NCI-H748 (cell line): ENCODE results near the gene ZNF829.
A peak's percentile ranks its signal among the peaks of the same experiment; 100 is the strongest.

Experiments used
- DNase-seq: peaks from one replicate; lab custom pipeline; 2025; ENCODE audit not compliant: unreplicated experiment; lab: John Stamatoyannopoulos, UW

The ZNF829 gene

GRCh38 chr19:36915992-36916830, at the start of gene ZNF829, which contains the start of gene ZNF568:
ZNF829 (minus strand) TSS chr19:36916291; CDS start chr19:36915167, 1,124 bp downstream.
ZNF568 (plus strand) TSS chr19:36916332; CDS start chr19:36922771, 6,439 bp downstream.
- peak; percentile 94 for DNase-seq

GRCh38 chr19:36963280-36963679, 47.2 kb upstream of the ZNF829 start:
- DNase-seq = peak; percentile 90

DNA sequence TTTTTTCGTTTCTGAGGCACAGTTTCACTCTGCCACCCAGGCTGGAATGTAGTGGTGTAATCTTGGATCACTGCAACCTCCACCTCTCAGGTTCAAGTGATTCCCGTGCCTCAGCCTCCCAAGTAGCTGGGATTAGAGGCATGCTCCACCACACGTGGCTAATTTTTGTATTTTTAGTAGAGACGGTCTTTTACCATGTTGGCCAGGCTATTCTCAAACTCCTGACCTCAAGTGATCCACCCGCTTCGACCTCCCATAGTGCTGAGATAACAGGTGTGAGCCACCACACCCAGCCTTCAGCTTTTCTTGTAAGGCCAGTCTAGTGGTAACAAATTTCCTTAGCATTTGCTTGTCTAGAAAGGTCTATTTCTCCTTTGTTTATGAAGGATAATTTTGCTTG, 46.3 kb upstream of the ZNF829 start:
- DNase-seq = no peak

GRCh38 chr19:36950335-36951119, 34.4 kb upstream of the ZNF829 start:
- peak; percentile 6 for DNase-seq

DNA sequence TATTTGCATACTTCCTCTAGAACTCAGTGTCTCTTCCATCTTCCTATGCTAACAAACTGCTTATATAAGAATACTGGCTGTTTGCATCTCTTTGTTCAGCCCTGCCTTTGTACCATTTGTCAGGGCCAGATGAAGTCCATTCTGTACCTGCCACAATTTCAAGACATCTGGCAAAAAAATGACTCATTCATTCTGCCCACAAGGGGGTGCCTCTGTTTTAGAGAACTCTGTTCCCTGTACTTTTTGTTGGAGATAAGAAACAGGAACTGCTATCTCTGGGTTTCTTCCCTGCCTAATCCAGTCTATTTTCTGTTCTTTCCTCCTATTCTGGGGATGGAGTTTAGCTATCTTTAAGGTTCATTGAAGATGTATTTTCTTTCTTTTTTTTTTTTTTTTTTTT, 23.1 kb upstream of the ZNF829 start:
- no peak for DNase-seq

DNA sequence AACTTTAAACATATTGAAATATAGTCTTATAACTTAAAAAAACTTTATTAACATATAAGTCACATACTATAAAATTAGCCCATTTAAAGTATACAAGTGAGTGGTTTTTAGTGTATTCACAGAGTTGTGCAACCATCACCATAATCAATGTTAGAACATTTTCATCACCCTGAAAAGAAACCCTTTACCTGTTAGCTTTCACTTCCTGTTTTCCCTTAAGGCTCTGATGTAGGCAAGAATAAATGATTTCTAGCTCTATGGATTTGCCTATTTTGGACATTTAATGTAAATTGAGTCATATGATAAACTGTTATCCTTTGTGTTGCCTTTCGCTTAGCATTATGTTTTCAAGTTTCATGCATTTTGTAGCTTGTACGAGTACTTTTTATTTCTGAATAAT, 15.6 kb upstream of the ZNF829 start:
- DNase-seq = no peak

- DNase-seq = no peak
Measured at GRCh38 chr19:36918090-36918489, 2.0 kb upstream of the ZNF829 start.

DNA sequence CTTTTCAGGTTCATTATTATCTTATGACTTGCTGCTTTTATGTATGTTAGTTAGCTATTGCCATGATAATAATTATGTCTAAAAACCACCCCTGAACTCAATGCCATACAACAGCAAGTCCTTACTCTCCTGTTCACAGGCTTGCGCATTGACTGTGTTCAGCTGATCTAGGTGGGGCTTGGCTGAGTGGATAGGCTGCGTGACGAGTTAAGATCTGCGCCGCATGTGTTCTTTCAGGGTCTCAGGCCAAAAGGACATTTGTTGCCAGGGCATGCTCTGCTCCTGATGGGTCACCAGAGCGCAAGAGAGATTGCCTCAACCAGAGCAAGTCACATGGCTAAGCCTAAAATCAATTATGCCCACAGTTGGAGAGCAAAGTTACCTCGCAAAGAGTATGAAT, 900 bp upstream of the ZNF829 start:
- peak; percentile 32 for DNase-seq

- no peak for DNase-seq
Measured at GRCh38 chr19:36898422-36898821, 17.7 kb downstream of the ZNF829 start.

DNA sequence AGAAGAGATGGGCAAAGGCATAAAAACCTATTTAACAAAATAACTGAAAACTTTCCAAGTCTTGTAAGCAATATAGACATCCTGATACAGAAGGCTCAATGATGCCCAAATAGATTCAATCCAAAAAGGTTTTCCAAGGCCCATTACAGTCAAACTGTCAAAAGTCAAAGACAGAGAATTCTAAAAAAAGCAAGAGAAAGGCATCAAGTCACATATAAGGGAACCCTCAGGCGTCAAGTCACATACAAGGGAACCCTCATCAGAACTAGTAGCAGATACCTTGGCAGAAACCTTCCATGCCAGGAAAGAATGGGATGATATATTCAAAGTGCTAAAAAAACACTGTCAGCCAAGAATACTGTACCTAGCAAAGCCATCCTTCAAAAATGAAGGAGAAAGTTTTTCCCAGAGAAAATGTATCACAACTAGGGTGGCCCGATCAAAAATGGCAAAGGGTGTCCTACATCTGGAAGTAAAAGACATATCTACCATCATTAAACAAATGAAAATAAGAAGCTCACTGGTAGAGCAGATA, 21.2 kb downstream of the ZNF829 start:
- DNase-seq = no peak

DNA sequence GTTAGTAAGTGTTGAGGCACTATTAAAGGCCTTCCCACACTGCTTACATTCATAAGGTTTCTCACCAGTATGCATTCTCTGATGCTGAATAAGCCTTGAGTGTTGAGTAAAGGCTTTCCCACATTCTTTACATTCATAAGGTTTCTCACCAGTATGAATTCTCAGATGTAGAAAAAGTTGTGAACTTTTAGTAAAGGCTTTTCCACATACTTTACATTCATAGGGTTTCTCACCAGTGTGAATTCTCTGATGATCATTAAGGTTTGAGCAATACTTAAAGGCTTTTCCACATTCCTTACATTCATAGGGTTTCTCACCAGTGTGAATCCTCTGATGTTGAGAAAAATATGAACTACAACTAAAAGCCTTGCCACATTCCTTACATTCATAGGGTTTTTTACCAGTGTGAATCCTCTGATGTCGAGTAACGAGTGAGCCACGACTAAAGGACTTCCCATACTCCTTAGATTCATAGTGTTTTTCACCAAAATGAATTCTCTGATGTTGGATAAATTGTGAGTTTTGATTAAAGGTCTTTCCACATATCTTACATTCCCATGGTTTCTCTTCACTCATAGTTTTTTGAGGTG, 24.2 kb downstream of the ZNF829 start:
- DNase-seq = no peak

- no peak for DNase-seq
Measured at GRCh38 chr19:36876993-36877938, 38.8 kb downstream of the ZNF829 start.

GRCh38 chr19:36851898-36852297, 64.2 kb downstream of the ZNF829 start:
- no peak for DNase-seq

DNA sequence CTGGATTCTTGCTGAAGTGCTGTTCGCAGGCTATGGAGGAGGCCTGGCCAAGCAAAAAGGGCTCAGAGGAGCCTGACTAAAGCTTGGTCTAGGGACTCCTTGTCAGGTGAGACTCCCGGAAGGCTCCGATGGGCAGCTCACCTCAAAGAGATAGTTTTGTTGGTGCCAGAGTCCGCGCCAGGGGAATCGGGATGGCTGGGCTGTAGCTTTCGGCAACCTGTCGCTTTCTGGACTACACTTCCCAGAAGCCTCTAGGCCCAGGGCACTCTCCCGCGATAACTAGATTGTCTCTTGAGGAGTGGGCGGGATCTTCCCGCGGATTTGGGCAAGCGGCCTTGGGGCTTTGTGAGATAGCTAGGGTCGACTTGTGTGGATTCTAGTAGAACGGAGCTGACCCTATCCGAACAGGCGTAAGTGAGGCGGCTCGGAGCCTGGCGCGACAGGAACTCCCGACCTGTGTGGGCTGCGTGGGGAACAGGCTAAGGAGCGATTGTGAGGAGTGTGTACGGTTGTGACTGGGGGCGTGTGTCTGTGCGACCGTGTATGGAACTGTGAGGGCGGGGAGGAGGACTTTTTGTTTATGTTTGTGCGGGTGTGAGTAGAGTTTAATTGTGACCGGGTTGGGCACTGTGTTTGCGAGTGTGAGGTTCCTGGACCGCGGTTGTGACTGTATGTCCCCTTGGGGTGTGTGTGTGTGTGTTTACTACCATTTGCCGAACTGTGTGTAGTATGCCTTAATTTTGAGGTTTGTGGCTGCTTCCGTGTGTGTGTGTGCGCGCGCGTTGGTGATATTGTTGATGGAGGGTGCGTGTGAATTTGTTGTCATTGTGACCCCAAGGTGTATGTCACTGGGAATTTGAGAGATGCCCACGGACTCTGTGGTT, 65.3 kb downstream of the ZNF829 start, which contains the start of gene ZNF345:
Gene ZNF345, plus strand, starts transcription at position 318 of the 884 bp plus-strand sequence. CDS start 25,955 bp downstream, outside the sequence.
- DNase-seq = peak; percentile 98

GRCh38 chr19:36849701-36850558, 66.2 kb downstream of the ZNF829 start:
- peak; percentile 94 for DNase-seq

GRCh38 chr19:36847968-36848367, 68.1 kb downstream of the ZNF829 start:
- DNase-seq = no peak

DNA sequence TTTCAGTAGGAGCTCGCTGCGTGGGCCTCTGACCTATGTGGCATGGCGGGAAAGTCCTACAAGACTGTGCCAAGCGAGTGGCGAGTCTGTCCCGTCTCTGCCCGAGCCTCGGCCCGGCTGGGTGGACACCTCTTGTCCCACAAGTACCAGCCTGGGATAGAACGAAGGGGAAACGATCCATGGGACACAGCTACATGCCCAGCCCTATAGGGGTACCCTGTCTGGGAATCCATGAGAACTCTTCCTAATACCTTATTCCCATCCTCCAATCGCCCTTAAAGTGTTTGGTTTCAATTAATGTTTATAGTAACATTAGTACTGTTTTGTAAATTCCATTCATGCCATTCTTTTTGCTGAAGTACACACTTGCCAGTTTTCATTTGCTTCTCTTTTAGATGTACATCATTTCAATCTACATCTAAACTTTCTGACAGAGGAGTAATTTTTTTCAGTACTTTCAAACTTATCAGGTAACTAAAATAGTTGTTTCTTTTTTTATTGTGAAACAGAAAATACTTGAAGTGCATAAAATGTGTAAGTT, 77.2 kb downstream of the ZNF829 start:
- no peak for DNase-seq
